Upper lobe of left lung (tissue), 6 donors: ENCODE measurements around the gene STAT5B. TPM values are rescaled to one million over a fixed set of nuclear protein-coding genes. Genes with fewer than 3 reads are reported as not detected.

Experiments used
- ATAC-seq, 2 donors: fragments of 200-7000 bp; cut with Tn5 transposase; one replicate each; pipeline ENCODE4 v1.9.1; 2022; ENCODE audit warnings: mild to moderate bottlenecking in 2 of 2, moderate library complexity in 2 of 2; ENCODE audit not compliant: low FRiP score in 2 of 2
- DNase-seq, 2 donors: peaks; one replicate each; pipeline ENCODE4 v3.0.0-alpha.2; 2019 to 2020
- H3K27ac ChIP-seq, 4 donors: fragments of 200-600 bp; sonication (generic); one replicate each; pipeline ENCODE4 v1.5.1; 2016 to 2019
- H3K27me3 ChIP-seq, 4 donors: fragments of 200-600 bp; sonication (generic); one replicate each; pipeline ENCODE4 v1.5.1; 2017 to 2019
- H3K36me3 ChIP-seq, 4 donors: fragments of 200-600 bp; sonication (generic); one replicate each; pipeline ENCODE4 v1.5.1; 2016 to 2019
- H3K4me1 ChIP-seq, 4 donors: fragments of 200-600 bp; sonication (generic); one replicate each; pipeline ENCODE4 v1.5.1; 2018 to 2019
- H3K4me3 ChIP-seq, 4 donors: fragments of 200-600 bp; sonication (generic); one replicate each; pipeline ENCODE4 v1.5.1; 2017 to 2019; ENCODE audit warnings: mild to moderate bottlenecking in 2 of 4, moderate library complexity in 1 of 4
- H3K9me3 ChIP-seq, 4 donors: fragments of 200-600 bp; sonication (generic); one replicate each; pipeline ENCODE4 v1.5.1; 2018 to 2019
- EP300 ChIP-seq, 4 donors: sonication (generic); formaldehyde crosslinking; IDR thresholded peaks; one replicate each; pipeline ENCODE4 v1.5.1; 2017; ENCODE audit warnings: antibody characterized with exemption in 4 of 4, control low read depth in 2 of 4
- POLR2A ChIP-seq, 4 donors: fragments of 450-650 bp; IDR thresholded peaks; one replicate each; pipeline ENCODE4 v1.5.1; 2016 to 2017; ENCODE audit warnings: antibody characterized with exemption in 4 of 4, mild to moderate bottlenecking in 2 of 4
- POLR2AphosphoS5 ChIP-seq, 2 donors: sonication (generic); formaldehyde crosslinking; IDR thresholded peaks; one replicate each; pipeline ENCODE4 v1.5.1; 2017; ENCODE audit warnings: antibody characterized with exemption in 2 of 2
- WGBS, 2 donors: methylation state at CpG; one replicate each; pipeline ENCODE4 v1.1.5; 2017 to 2018; 5-methylcytosine and 5-hydroxymethylcytosine counted together
- total RNA-seq, 6 donors: library from RNA; depleted of rRNA in 4 of 6; stranded (reverse); fragments of >200 nt in 4 of 6; gene quantifications; one replicate each; pipeline versions ENCODE4 v1.1.0 to v1.2.1, GENCODE V29; 2016 to 2021
- TF ChIP-seq, protein P1 (sequence below), 6 experiments: fragments of 450-650 bp in 4 of 6; fragments of 200-600 bp in 2 of 6; sonication (generic) in 2 of 6; IDR thresholded peaks; one replicate each; pipeline ENCODE4 v1.5.1; 2016 to 2019; ENCODE audit warnings: antibody characterized with exemption in 6 of 6
- donor health status: DM: no; HTN: no; CAD: no; lungs with moderate emphysema.
- donor health status: DM: no; HTN: yes; CAD: no; lungs with severe emphysema.

Gene STAT5B
- total RNA-seq, 6 donors from 2014 or later = 48.6 to 115 (median 66.3) TPM

- no peak for DNase-seq
- WGBS, 2 donors = 83 to 84% methylated on average over 5 of the region's 5 CpGs
- Histone ChIP-seq H3K27ac (no peak overlapping the region), H3K4me1 (peaks cover 10 to 30% (median 20%) of the 10 kb centered on the region in 4 donors), H3K27me3 (no peaks in the 10 kb centered on the region), H3K36me3 (peaks cover 0 to 9% (median 0%) of the 10 kb centered on the region in 4 donors), H3K9me3 (no peaks in the 10 kb centered on the region), H3K4me3 (no peak overlapping the region)
- no peak for ATAC-seq
- TF ChIP-seq, protein P1, sequence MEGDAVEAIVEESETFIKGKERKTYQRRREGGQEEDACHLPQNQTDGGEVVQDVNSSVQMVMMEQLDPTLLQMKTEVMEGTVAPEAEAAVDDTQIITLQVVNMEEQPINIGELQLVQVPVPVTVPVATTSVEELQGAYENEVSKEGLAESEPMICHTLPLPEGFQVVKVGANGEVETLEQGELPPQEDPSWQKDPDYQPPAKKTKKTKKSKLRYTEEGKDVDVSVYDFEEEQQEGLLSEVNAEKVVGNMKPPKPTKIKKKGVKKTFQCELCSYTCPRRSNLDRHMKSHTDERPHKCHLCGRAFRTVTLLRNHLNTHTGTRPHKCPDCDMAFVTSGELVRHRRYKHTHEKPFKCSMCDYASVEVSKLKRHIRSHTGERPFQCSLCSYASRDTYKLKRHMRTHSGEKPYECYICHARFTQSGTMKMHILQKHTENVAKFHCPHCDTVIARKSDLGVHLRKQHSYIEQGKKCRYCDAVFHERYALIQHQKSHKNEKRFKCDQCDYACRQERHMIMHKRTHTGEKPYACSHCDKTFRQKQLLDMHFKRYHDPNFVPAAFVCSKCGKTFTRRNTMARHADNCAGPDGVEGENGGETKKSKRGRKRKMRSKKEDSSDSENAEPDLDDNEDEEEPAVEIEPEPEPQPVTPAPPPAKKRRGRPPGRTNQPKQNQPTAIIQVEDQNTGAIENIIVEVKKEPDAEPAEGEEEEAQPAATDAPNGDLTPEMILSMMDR (IDR thresholded peaks at IDR 0.05) = no peak
- TF ChIP-seq POLR2A (IDR thresholded peaks at IDR 0.05) (no peak), EP300 (IDR thresholded peaks at IDR 0.05) (no peak), POLR2AphosphoS5 (IDR thresholded peaks at IDR 0.05) (no peak)
Measured at GRCh38 chr17:42230225-42230624, 46.0 kb downstream of the STAT5B start.

DNA sequence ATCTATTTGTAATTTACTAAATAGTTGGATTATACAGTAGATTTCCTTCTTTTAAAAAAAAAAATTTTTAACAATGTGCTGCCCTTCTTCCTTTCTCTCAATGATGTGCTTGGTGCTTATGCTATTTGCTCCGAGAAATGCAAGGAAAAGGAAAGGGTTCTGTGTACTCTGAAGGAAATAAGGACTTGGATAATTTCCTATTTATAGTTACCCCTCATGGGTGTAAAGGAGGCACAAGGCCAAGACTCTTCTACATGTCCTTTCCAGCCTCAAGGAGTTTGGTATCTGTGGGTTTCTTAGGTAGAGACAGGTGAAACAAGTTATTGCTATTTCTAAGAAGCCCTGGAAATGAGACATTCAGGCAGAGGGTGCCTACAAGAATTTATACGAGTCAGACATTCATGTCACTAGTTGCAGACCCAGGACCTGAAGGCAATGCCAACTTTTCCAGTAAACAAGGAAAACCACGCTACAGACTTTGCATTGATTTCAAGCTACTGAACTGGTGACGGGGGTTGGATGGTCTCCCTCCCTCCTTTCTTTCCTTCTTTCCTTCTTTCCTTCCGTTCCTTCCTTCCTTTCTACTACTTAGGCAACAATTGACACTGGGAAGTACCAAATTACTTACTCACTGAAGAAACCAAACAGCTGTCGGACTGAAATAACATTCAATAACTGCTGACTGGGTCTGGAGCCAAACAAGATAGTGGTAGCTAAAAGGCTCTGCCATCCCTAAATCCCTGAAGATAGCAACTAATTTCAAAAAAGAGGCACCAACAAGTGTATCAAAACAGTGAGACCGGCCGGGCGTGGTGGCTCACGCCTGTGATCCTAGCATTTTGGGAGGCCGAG is 48.1 kb downstream of the STAT5B start:
- peak overlapping the region; percentile 23 to 72 (median 50) for H3K27ac ChIP-seq
- DNase-seq (peak in 1 of 2 donors; percentile 43), ATAC-seq (no peak)
- no peaks in the 10 kb centered on the region for H3K27me3 ChIP-seq
- H3K4me1 ChIP-seq = peaks cover 10 to 18% (median 14%) of the 10 kb centered on the region in 4 donors
- H3K36me3 ChIP-seq = peaks cover under 1 to 26% (median 10%) of the 10 kb centered on the region in 4 donors
- TF ChIP-seq, protein P1 (IDR thresholded peaks at IDR 0.05) = no peak
- TF ChIP-seq EP300 (IDR thresholded peaks at IDR 0.05) (no peak), POLR2A (IDR thresholded peaks at IDR 0.05) (no peak), POLR2AphosphoS5 (IDR thresholded peaks at IDR 0.05) (no peak)
- no peaks in the 10 kb centered on the region for H3K9me3 ChIP-seq
- no peak overlapping the region for H3K4me3 ChIP-seq
- WGBS, 2 donors = 64 to 68% methylated on average over 11 of the region's 11 CpGs

DNA sequence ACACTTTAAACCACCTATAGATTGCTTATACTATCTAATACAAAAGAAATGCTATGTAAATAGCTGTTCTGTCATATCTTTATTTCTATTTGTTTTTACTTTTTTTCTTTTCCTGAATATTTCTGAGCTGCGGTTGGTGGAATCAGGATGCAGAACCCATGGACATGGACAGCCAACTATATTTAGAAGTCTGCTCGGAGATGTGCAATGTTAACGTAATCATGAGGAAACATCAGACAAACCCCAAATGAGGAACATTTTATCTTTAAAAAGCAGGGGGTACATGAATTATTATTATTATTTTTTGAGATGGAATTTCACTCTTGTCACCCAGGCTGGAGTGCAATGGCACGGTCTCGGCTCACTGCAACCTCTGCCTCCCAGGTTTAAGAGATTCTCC is 50.5 kb downstream of the STAT5B start:
- Histone ChIP-seq H3K4me3 (no peak overlapping the region), H3K9me3 (no peaks in the 10 kb centered on the region), H3K4me1 (peaks cover 10 to 18% (median 14%) of the 10 kb centered on the region in 4 donors), H3K27me3 (no peaks in the 10 kb centered on the region), H3K36me3 (peaks cover 5 to 46% (median 19%) of the 10 kb centered on the region in 4 donors), H3K27ac (no peak overlapping the region)
- no peak for ATAC-seq
- no peak for TF ChIP-seq EP300 (IDR thresholded peaks at IDR 0.05)
- TF ChIP-seq, protein P1 (IDR thresholded peaks at IDR 0.05) = no peak
- TF ChIP-seq POLR2AphosphoS5 (IDR thresholded peaks at IDR 0.05) = no peak
- no peak for TF ChIP-seq POLR2A (IDR thresholded peaks at IDR 0.05)
- 74 to 86% methylated on average over 5 of the region's 5 CpGs for WGBS, 2 donors
- no peak for DNase-seq

DNA sequence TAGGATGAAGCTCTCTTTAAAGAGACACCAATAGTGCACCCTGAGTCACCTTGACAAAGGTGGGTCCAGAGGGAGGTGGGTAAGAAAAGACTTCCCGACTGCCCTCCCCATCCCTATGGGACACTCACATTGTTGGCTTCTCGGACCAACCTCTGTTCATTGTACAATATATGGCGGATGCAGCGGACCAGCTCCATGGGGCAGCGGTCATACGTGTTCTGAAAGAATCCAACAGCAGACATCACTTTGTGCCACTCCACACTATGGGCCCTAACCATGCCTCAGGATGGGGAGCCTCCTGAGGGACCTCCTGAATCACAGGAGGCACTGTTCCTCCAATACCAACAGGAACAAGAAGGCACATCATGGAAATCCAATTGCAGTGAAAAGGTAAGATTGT is 51.5 kb downstream of the STAT5B start:
- no peaks in the 10 kb centered on the region for H3K27me3 ChIP-seq
- H3K4me3 ChIP-seq = no peak overlapping the region
- TF ChIP-seq POLR2AphosphoS5 (IDR thresholded peaks at IDR 0.05) (no peak), EP300 (IDR thresholded peaks at IDR 0.05) (no peak), POLR2A (IDR thresholded peaks at IDR 0.05) (no peak)
- TF ChIP-seq, protein P1 (IDR thresholded peaks at IDR 0.05) = no peak
- peaks cover 5 to 56% (median 21%) of the 10 kb centered on the region in 4 donors for H3K36me3 ChIP-seq
- no peaks in the 10 kb centered on the region for H3K9me3 ChIP-seq
- ATAC-seq (no peak), DNase-seq (no peak)
- no peak overlapping the region for H3K27ac ChIP-seq
- 100% methylated on average over 6 of the region's 6 CpGs for WGBS, 2 donors
- H3K4me1 ChIP-seq = peaks cover 10 to 18% (median 14%) of the 10 kb centered on the region in 4 donors
